NCI-H1048 (cell line): ENCODE data around the gene FXYD1.
"Not testable (repeated sequence)": the region's sequence is repeated elsewhere in the genome, so short reads cannot be mapped to it uniquely, and the experiment has no call there.

ENCODE experiments used
- DNase-seq: peaks from one replicate; lab custom pipeline; 2025; lab: John Stamatoyannopoulos, UW

FXYD1 gene

DNA sequence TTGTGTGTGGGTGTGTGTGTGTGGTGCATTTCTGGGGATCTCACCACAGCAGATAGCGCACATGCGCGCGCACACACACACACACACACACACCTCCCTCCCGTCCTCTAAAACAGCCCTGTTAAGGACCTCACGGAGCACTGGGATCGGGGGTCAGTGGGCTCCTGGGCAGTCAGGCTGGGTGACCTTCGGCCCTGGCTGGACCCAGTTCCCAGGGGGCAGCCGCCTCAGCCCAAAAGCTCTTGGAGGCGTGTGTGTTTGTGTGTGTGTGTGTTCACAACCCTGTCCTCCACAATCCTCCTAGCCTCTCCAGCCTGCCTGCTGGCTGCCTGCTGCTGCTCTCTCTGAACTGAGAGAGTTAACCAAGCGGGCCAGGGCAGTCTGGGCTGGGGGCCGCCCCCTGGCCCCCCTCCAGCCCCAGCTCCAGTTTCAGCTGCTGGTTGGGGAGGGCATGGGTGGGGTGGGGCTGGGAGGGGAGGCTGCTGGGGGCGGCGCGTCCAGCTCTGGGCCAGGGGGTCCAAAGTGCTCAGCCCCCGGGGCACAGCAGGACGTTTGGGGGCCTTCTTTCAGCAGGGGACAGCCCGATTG lies at the start of gene FXYD1:
TSS of gene FXYD1 (plus strand) at position 520 of the 588 bp plus-strand sequence. CDS start 1,256 bp downstream, outside the sequence.
- DNase-seq, result no peak

DNA sequence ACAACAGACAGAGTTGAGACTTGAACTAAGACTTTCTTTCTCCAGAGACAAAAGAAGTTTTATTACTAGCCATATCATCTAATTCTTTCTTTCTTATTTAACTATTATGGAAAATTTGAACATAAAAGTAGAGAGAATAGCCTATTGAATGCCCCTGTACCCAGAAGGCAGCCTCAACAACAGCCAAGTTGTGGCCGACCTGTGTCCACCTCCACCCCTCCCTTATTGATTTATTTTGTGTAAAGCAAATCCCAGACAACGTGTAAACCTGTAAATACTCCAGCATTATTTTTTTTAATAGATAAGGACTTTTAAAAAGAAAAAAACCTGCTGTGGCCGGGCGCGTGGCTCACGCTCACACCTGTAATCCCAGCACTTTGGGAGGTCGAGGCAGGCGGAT lies 49.1 kb upstream of the FXYD1 start:
- DNase-seq, result no peak

DNA sequence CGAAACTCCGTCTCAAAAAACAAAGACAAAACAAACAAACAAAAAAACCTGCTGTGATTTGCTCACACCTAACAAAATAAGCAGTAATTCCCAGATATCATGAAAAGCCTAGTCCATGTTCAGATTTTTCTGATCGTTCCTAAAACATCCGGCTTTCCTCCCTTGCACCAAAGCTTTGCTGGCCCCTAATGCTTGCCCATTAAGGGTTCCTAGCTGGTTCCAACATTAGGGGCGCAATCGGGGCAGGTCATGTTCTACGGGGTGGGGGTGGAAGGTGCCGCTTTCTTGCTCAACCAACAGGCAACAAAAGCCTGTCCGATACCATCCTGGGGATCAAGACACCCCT lies 48.5 kb upstream of the FXYD1 start:
- DNase-seq, result no peak

- DNase-seq, result no peak
Observed at GRCh38 chr19:35090506-35091214, 48.0 kb upstream of the FXYD1 start.

DNA sequence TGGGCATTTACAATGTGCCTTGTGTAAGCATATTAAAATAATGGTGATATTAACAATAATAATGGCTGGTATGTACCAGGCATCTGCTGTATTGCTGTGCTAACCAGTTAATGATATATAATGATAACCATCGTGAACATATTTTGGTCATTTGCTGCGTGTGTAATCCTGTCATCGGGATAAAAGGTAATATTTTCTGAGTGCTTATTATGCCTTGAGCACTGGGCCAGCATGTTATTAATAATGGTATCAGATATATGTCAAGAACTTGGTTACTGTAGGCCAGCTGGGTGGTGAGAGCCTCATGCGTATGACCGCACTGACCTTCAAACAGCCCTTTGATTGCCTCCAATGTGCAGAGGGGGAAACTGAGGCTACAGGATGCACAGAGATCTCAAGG lies 45.2 kb upstream of the FXYD1 start:
- no peak for DNase-seq

DNA sequence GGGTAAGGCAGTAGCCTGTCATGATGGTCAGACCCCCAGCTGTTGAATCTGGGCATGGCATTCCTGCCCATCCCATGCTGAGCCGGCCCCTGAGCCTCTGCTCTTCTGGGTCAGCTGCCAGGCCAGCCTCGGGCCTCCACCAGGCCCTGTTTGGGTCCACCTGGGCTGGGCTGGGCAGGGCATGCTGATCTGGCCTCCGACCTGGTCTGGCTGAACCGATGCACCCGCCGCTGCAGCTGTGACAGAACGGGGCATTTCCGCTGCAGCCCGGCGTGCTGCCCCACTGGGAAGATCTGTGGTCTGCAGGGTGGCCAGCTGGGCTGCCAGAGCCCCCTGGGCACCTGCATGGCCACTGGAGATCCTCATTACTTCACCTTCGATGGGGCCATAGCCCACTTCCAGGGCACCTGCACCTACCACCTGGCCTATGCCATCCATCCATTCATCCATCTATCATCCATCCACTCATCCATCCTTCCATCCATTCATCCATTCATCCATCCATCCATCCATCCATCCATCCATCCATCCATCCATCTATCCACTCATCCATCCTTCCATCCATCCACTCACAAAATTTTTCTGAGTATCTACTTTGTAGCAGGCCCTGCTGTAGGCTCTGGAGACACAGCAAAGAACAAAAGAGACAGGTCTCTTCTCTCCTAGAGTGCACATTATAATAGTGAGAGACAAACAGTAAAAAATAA lies 44.5 kb upstream of the FXYD1 start:
- DNase-seq, result no peak

- no peak for DNase-seq
Observed at GRCh38 chr19:35094656-35095055, 44.0 kb upstream of the FXYD1 start.

DNA sequence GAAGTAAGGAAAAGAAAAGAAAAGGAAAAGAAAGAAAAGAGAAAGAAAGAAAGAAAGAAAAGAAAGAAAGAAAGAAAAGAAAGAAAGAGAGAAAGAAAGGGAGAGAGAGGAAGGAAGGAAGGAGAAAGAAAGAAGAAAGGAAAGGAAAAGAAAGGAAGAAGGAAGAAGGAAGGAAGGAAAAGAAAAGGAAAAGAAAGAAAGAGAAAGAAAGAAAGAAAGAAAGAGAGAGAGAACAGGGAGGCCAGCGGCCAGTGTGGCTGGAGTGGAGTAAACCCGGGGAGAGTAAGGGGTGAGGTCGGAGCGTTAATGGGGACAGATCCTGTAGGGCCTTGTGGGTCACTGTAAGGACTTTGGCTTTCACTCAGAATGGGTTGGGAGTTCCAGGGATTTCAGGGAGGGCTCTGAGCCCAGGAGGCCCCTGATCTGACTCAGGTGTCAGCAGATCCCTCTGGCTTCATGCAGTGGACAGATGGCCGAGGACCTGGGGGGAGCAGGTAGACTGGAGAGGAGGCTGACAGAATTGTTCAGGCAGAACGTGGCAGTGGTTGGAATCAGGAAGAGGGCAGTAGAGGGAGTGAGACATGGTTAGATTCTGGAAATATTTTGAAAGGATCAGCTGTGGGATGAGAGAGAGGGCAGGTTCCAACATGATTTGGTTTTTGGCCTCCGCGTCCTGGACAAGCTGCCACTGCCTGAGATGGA lies 42.8 kb upstream of the FXYD1 start:
- DNase-seq, result no peak

- DNase-seq, result no peak
Observed at GRCh38 chr19:35098413-35099049, 40.1 kb upstream of the FXYD1 start.

GRCh38 chr19:35099155-35099896 lies 39.3 kb upstream of the FXYD1 start:
- no peak for DNase-seq

DNA sequence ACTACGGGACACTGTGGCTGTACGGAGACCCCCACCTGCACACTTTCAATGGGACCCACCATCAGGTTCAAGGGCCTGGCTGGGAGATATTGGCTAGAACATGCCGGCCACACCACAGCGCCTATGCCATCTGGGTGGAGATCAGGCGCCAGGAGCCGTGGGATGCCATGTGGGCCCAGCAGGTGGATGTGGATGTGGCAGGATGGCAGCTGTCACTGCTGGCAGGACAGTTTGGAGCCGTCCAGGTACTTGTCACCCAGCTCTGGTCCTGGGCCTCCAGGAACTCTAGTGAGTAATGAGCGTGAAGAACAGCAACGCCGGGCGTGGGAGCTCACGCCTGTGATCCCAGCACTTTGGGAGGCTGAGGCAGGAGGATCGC lies 38.7 kb upstream of the FXYD1 start:
- no peak for DNase-seq

GRCh38 chr19:35100588-35101533 lies 37.8 kb upstream of the FXYD1 start:
- no peak for DNase-seq

GRCh38 chr19:35101949-35102348 lies 36.7 kb upstream of the FXYD1 start:
- not testable (repeated sequence) for DNase-seq

DNA sequence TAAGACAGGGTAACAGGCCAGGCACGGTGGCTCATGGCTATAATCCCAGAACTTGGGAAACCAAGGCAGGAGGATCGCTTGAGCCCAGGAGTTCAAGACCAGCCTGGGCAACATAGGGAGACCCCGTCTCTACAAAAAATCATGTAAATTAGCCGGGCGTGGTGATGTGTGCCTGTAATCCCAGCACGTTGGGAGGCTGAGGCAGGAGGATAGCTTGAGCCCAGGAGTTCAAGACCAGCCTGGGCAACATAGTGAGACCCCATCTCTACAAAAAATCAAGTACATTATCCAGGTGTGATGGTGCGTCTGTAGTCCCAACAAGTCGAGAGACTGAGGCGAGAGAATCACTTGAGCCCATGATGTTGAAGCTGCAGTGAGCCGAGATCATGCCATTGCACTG lies 35.0 kb upstream of the FXYD1 start:
- not testable (repeated sequence) for DNase-seq

- DNase-seq, result no peak
Observed at GRCh38 chr19:35104361-35104760, 34.3 kb upstream of the FXYD1 start.

GRCh38 chr19:35105047-35105410 lies 33.6 kb upstream of the FXYD1 start:
- no peak for DNase-seq

DNA sequence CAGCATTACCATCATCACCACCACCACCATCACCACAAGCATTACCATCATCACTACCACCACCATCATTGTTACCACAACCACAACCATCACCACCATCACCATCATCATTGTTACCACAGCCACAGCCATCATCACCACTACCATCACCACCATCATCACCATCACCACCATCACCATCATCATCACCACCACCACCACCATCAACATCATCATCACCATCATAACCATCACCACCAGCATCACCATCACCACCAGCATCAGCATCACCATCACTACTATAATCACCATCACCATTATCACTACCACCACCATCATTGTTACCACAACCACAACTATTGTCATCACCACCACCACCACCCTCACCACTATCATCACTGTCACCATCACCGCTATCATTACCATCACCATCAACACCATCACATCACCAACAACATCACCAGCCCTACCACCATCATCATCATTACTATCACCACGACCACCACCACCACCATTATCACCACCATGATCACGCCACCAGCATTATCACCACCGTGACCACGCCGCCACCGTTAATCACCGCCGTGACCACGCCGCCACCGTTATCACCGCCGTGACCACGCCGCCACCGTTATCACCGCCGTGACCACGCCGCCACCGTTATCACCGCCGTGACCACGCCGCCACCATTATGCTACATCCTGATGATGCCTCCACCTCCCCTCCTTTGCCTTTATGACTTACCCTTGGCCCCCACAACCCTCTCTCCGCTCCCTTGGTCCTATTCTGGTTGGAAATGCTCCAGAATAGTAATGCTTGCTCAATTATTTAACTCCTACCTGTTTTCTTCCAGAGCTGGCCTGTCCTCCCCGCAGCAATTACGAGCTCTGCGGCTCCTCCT lies 33.0 kb upstream of the FXYD1 start:
- DNase-seq, result no peak

DNA sequence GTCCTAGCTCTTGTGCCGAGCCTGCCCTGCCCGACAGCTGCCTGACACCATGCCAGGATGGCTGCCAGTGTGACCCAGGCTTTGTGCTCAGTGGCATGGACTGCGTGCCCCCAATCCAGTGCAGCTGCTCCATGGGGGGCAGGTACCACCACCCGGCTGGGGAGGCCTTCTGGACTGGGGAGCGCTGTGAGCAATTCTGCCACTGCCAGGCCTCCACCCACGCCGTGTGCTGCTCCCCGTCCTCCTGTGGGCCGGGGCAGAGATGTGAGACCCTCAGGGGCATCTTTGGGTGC lies 32.4 kb upstream of the FXYD1 start:
- DNase-seq, result no peak

DNA sequence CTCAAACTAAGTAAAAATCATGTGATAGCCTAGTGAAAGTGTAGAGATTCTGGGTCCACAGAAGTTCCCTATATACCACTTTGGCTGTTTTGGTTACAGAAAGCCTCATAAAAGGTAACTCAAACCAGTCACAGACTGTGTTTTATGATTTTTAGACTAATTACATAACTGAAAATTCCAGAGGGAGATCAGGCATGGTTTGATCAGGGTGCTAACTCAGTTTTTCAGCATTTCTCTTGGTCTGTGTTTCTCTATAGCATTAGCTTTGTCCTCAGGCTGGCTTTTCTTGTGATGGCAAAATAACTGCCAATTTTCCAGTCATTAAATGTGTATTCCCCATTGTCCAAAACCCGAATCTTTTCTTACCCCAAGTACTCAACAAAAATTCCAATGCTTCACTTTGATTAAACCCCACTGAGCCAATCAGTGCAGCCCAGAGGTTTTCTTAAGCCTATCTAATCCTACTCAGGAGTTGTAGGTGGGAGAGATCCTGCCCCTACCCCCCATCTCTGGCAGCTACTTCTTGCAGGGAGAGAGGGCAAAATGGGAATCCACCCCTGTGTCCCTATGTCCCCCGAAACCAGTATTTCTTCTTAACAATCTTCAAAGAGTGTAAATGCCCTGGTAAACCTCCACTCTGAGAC lies 31.6 kb upstream of the FXYD1 start:
- DNase-seq, result no peak
